Mesenchymal stem cell (in vitro differentiated cells and primary cell): ENCODE data around the gene AEBP2.

Experiments used
- DNase-seq: peaks from one replicate; pipeline ENCODE4 v3.0.0-alpha.2; 2013
- H2AFZ ChIP-seq: one replicate; pipeline ENCODE4 v1.6.1; 2013; ENCODE audit warnings: low read depth, mild to moderate bottlenecking, control low read depth, inconsistent platforms, low read length, moderate library complexity
- H2AK5ac ChIP-seq: 2 replicates; pipeline ENCODE4 v1.6.1; 2013; ENCODE audit warnings: low read length, moderate library complexity, mild to moderate bottlenecking, inconsistent platforms; ENCODE audit not compliant: severe bottlenecking
- H2BK120ac ChIP-seq: one replicate; pipeline ENCODE4 v1.6.1; 2013; ENCODE audit warnings: low read depth, mild to moderate bottlenecking, inconsistent platforms, low read length, moderate library complexity
- H2BK12ac ChIP-seq, 2 experiments: one replicate each; pipeline ENCODE4 v1.6.1; 2013; ENCODE audit warnings: inconsistent platforms in 2 of 2, low read length in 2 of 2, mild to moderate bottlenecking in 2 of 2, moderate library complexity in 2 of 2, control low read depth in 1 of 2
- H2BK15ac ChIP-seq: one replicate; pipeline ENCODE4 v1.6.1; 2013; ENCODE audit warnings: mild to moderate bottlenecking, low read depth, inconsistent platforms; ENCODE audit not compliant: poor library complexity, severe bottlenecking
- H2BK5ac ChIP-seq: 2 replicates; pipeline ENCODE4 v1.6.1; 2013; ENCODE audit warnings: low read depth, mild to moderate bottlenecking, low read length, control low read depth, inconsistent platforms; ENCODE audit not compliant: poor library complexity, severe bottlenecking
- H3K14ac ChIP-seq, 2 experiments: one replicate each; pipeline ENCODE4 v1.6.1; 2013; ENCODE audit warnings: inconsistent platforms in 2 of 2, low read length in 2 of 2, control low read depth in 1 of 2, mild to moderate bottlenecking in 1 of 2, moderate library complexity in 1 of 2
- H3K18ac ChIP-seq, 2 experiments: one replicate each; pipeline ENCODE4 v1.6.1; 2013; ENCODE audit warnings: inconsistent platforms in 2 of 2, low read length in 2 of 2, control low read depth in 1 of 2, low read depth in 1 of 2, mild to moderate bottlenecking in 1 of 2
- H3K23ac ChIP-seq, 2 experiments: one replicate each; pipeline ENCODE4 v1.6.1; 2013; ENCODE audit warnings: inconsistent platforms in 2 of 2, low read length in 2 of 2, mild to moderate bottlenecking in 2 of 2, moderate library complexity in 2 of 2, control low read depth in 1 of 2
- H3K27ac ChIP-seq: 2 replicates; pipeline ENCODE4 v1.5.1; 2013; ENCODE audit warnings: mild to moderate bottlenecking, moderate library complexity, low read length, control low read depth, inconsistent platforms; ENCODE audit not compliant: poor library complexity, severe bottlenecking
- H3K27me3 ChIP-seq, 2 experiments: 2 replicates each; pipeline versions ENCODE4 v1.6.1 to v1.7.0; 2013; ENCODE audit warnings: low read length in 2 of 2, mild to moderate bottlenecking in 2 of 2, moderate library complexity in 2 of 2, control low read depth in 1 of 2, inconsistent platforms in 1 of 2; ENCODE audit not compliant: control insufficient read depth in 1 of 2, insufficient read depth in 1 of 2
- H3K36me3 ChIP-seq, 2 experiments: 2 replicates each; pipeline versions ENCODE4 v1.6.1 to v1.7.0; 2013; ENCODE audit warnings: low read length in 2 of 2, control low read depth in 1 of 2, inconsistent platforms in 1 of 2, low read depth in 1 of 2, mild to moderate bottlenecking in 1 of 2; ENCODE audit not compliant: insufficient read depth in 2 of 2, control insufficient read depth in 1 of 2
- H3K4ac ChIP-seq, 2 experiments: one replicate each; pipeline ENCODE4 v1.6.1; 2013; ENCODE audit warnings: inconsistent platforms in 2 of 2, low read length in 2 of 2, mild to moderate bottlenecking in 2 of 2, moderate library complexity in 2 of 2, control low read depth in 1 of 2, low read depth in 1 of 2
- H3K4me1 ChIP-seq: 2 replicates; pipeline ENCODE4 v1.6.1; 2013; ENCODE audit warnings: low read depth, low read length, control low read depth; ENCODE audit not compliant: control insufficient read depth, insufficient read depth
- H3K4me2 ChIP-seq: 2 replicates; pipeline ENCODE4 v1.6.1; 2013; ENCODE audit warnings: low read length, mild to moderate bottlenecking, inconsistent platforms; ENCODE audit not compliant: poor library complexity, severe bottlenecking
- H3K4me3 ChIP-seq, 2 experiments: 2 replicates each; pipeline versions ENCODE4 v1.5.1 to v1.7.0; 2013; ENCODE audit warnings: low read length in 2 of 2, mild to moderate bottlenecking in 2 of 2, control low read depth in 1 of 2, low read depth in 1 of 2; ENCODE audit not compliant: insufficient read depth in 1 of 2
- H3K79me1 ChIP-seq: replicated peaks from 2 replicates; pipeline ENCODE4 v1.6.1; 2013; ENCODE audit warnings: mild to moderate bottlenecking, control low read depth, low read length, inconsistent platforms; ENCODE audit not compliant: poor library complexity, severe bottlenecking
- H3K9ac ChIP-seq: 2 replicates; pipeline ENCODE4 v1.7.0; 2013; ENCODE audit warnings: mild to moderate bottlenecking, low read length, moderate library complexity
- H3K9me3 ChIP-seq: 2 replicates; pipeline ENCODE4 v1.7.0; 2013; ENCODE audit warnings: mild to moderate bottlenecking, low read length; ENCODE audit not compliant: control insufficient read depth
- H4K8ac ChIP-seq: one replicate; pipeline ENCODE4 v1.6.1; 2013; ENCODE audit warnings: inconsistent platforms, mild to moderate bottlenecking, low read length, moderate library complexity
- H4K91ac ChIP-seq: one replicate; pipeline ENCODE4 v1.6.1; 2013; ENCODE audit warnings: mild to moderate bottlenecking, low read length, inconsistent platforms
- WGBS: methylation state at CpG from one replicate; pipeline ENCODE4 v1.1.7; 2013; ENCODE audit warnings: mixed read lengths; 5-methylcytosine and 5-hydroxymethylcytosine counted together

The AEBP2 gene

DNA sequence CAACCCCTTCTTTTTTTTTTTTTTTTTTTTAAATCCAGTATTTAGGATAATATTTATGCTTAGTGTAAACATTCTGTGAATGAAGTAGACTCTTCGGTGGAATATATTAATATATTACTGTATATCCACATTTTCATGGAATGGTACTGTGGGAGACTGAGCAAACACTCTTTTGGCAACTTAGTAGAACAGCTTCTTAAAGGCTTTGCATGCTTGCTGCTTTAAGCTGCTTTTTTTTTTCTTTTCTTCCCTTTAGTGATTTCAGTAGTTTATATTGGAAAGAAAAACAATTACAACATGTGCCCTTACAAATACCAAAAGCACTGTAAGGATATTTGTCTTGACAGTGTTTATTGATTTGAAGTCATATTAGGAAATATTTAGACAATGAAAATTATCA is 78.9 kb downstream of the AEBP2 start:
- H3K27me3 ChIP-seq, result no peaks in the 10 kb centered on the region
- H3K4ac ChIP-seq, result no peak overlapping the region
- no peak overlapping the region for H2BK12ac ChIP-seq
- H4K91ac ChIP-seq, result no peak overlapping the region
- H3K27ac ChIP-seq, result no peak overlapping the region
- WGBS, result no CpG with 5 or more reads among the region's 1 CpG
- H3K23ac ChIP-seq, result no peak overlapping the region
- H2AK5ac ChIP-seq, result no peak overlapping the region
- no peak overlapping the region for H2BK120ac ChIP-seq
- peaks cover 12% of the 10 kb centered on the region for H3K79me1 ChIP-seq
- no peaks in the 10 kb centered on the region for H3K9me3 ChIP-seq
- H3K14ac ChIP-seq, result no peak overlapping the region
- H2BK5ac ChIP-seq, result no peak overlapping the region
- H3K4me3 ChIP-seq, result no peak overlapping the region
- H4K8ac ChIP-seq, result no peak overlapping the region
- no peak overlapping the region for H3K18ac ChIP-seq
- H3K36me3 ChIP-seq, result peaks cover 11 to 38% of the 10 kb centered on the region in 2 experiments
- DNase-seq, result no peak
- H3K4me2 ChIP-seq, result no peak overlapping the region
- H3K9ac ChIP-seq, result no peak overlapping the region
- no peaks in the 10 kb centered on the region for H3K4me1 ChIP-seq
- no peak overlapping the region for H2AFZ ChIP-seq
- no peak overlapping the region for H2BK15ac ChIP-seq

DNA sequence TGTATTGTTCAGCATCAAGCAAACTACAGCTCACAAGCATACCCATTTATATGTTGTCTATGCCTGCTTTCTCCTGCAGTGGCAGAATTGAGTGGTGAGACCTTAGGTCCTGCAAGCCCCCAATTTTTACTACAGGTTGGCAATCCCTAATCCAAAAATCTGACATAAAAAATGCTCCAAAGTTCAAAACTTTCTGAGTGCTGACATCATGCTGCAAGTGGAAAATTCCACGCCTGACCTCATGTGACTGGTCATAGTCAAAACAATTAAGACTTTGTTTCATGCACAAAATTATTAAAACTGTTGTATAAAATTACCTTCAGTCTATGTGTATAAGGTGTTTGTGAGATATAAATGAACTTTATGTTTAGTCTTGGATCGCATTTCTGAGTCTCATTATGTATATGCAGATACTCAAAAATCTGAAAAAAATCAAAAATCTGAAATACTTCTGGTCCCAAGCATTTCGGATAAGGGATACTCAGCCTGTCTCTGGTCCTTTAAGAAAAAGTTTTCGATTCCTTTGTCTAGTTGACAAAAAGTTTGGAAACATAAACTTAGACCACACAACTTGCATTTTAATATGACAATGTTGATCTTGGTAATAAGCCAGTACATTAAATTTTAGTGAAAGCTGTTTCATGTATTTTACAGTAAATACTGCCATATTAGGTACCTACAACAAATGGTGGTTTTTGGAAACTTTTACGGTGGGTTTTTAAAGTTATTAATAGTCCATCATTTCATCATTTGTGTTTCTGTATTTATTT is 81.5 kb downstream of the AEBP2 start:
- 100% methylated on average over 2 of the region's 5 CpGs for WGBS
- Histone ChIP-seq H2BK12ac (no peak overlapping the region), H3K18ac (no peak overlapping the region), H3K4me3 (no peak overlapping the region), H3K9ac (no peak overlapping the region), H2AK5ac (no peak overlapping the region), H2AFZ (no peak overlapping the region), H2BK120ac (no peak overlapping the region), H4K91ac (no peak overlapping the region), H3K4ac (no peak overlapping the region), H3K4me2 (no peak overlapping the region), H3K36me3 (peaks cover 3 to 28% of the 10 kb centered on the region in 2 experiments), H3K14ac (no peak overlapping the region), H2BK5ac (no peak overlapping the region), H3K27me3 (no peaks in the 10 kb centered on the region), H4K8ac (no peak overlapping the region), H2BK15ac (no peak overlapping the region), H3K27ac (no peak overlapping the region), H3K9me3 (no peaks in the 10 kb centered on the region), H3K4me1 (peaks cover 3% of the 10 kb centered on the region), H3K23ac (no peak overlapping the region), H3K79me1 (peaks cover 7% of the 10 kb centered on the region)
- DNase-seq, result no peak

DNA sequence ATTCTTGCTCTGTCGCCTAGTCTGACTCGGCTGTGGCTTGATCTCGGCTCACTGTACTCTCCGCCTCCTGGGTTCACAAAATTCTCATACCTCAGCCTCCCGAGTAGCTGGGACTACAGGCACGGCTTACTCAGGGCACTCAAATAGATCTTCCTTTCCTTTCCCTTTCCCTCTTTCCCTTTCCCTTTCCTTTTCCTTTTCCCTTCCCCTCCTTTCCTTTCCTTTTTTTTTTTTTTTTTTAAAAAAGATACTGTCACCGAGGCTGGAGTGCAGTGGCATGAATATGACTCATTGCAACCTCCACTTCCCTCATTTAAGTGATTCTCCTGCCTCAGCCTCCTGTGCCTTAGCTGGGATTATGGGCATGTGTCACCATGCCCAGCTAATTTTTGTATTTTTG is 86.0 kb downstream of the AEBP2 start:
- no peak overlapping the region for H4K91ac ChIP-seq
- no peak overlapping the region for H3K4me3 ChIP-seq
- H3K9me3 ChIP-seq, result no peaks in the 10 kb centered on the region
- no peak for DNase-seq
- H3K27ac ChIP-seq, result no peak overlapping the region
- no peak overlapping the region for H3K9ac ChIP-seq
- no peak overlapping the region for H2BK15ac ChIP-seq
- no peak overlapping the region for H2AFZ ChIP-seq
- H3K4ac ChIP-seq, result no peak overlapping the region
- H3K14ac ChIP-seq, result no peak overlapping the region
- no peaks in the 10 kb centered on the region for H3K27me3 ChIP-seq
- H2BK5ac ChIP-seq, result no peak overlapping the region
- H3K36me3 ChIP-seq, result peaks cover 3 to 8% of the 10 kb centered on the region in 2 experiments
- H4K8ac ChIP-seq, result no peak overlapping the region
- H3K4me1 ChIP-seq, result peaks cover 3% of the 10 kb centered on the region
- no peak overlapping the region for H3K4me2 ChIP-seq
- no peak overlapping the region for H2BK120ac ChIP-seq
- no peak overlapping the region for H2BK12ac ChIP-seq
- no peak overlapping the region for H2AK5ac ChIP-seq
- 84% methylated on average over 7 of the region's 7 CpGs for WGBS
- H3K79me1 ChIP-seq, result peaks cover 6% of the 10 kb centered on the region
- H3K23ac ChIP-seq, result no peak overlapping the region
- no peak overlapping the region for H3K18ac ChIP-seq

DNA sequence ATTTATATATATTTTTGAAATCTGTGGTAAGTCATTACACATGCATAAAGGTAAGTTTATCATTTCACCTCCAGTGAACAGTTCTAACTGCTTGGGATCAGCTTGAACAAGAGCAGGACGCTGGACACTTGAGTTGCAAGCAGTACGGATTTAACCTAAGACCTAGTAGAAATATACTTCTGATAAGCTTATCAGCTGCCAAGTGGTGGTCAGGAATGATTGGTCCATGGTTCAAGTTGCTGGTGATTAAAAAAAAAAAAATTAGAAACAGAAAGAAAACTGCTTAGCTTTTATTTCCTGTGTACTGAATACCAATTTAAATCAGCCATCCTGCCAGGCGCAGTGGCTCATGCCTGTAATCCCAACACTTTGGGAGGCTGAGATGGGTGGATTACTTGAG is 88.6 kb downstream of the AEBP2 start:
- Histone ChIP-seq H3K79me1 (peaks cover 6% of the 10 kb centered on the region), H2BK12ac (no peak overlapping the region), H3K23ac (no peak overlapping the region), H2AFZ (no peak overlapping the region), H3K27ac (no peak overlapping the region), H4K91ac (no peak overlapping the region), H3K9ac (no peak overlapping the region), H3K14ac (no peak overlapping the region), H3K27me3 (no peaks in the 10 kb centered on the region), H3K4me1 (peaks cover 3% of the 10 kb centered on the region), H3K36me3 (peaks cover 2 to 4% of the 10 kb centered on the region in 2 experiments), H3K4me3 (no peak overlapping the region), H2BK15ac (no peak overlapping the region), H2BK5ac (no peak overlapping the region), H2BK120ac (no peak overlapping the region), H2AK5ac (no peak overlapping the region), H3K4me2 (no peak overlapping the region), H3K9me3 (no peaks in the 10 kb centered on the region), H4K8ac (no peak overlapping the region), H3K4ac (no peak overlapping the region), H3K18ac (no peak overlapping the region)
- no peak for DNase-seq
- 79% methylated on average over 1 of the region's 3 CpGs for WGBS
